ENCODE results near the gene TBC1D19. TPM values are rescaled to one million over a fixed set of nuclear protein-coding genes. Genes with fewer than 3 reads are reported as not detected.

Gene TBC1D19
- total and polyA plus RNA-seq, 9 of the 15 experiments (the other 6 are each of a cell fraction or from before 2014, with no cell fraction given): 0.73 to 5.6 (median 3.7) TPM

- peak overlapping the region; percentile 54 for H3K27ac ChIP-seq (ENCODE audit: extremely low read depth, low read depth, low read length)
- peak; percentile 96 for ATAC-seq
- ChIA-PET CTCF (ENCODE audit: low intra/inter-chr PET ratio) (no interaction called here), POLR2A (interaction anchor here (0.6 to 1.1 kb wide), 2 partner anchors 11 to 464 kb away, joined by 3 read pairs; no protein-coding TSS in a partner anchor)
- in situ Hi-C loops (cut with MboI) (no loop called here), intact Hi-C loops (cut with micrococcal nuclease) (no loop called here)
- H3K9me1 ChIP-seq (ENCODE audit: control insufficient read depth, insufficient read depth, low read length): no peaks in the 10 kb centered on the region
- 0% methylated on average over 3 of the region's 3 CpGs for WGBS (ENCODE audit: insufficient coverage, low coverage, missing lambda C conversion rate)
- FAIRE-seq: peak; percentile 97
- no peaks in the 10 kb centered on the region for H3K9me3 ChIP-seq (replicated peaks; ENCODE audit: control insufficient read depth, insufficient read depth, low read depth, low read length)
- no peaks in the 10 kb centered on the region for H4K20me1 ChIP-seq (replicated peaks; ENCODE audit: control insufficient read depth, insufficient read depth, low read length)
- H3K79me2 ChIP-seq (ENCODE audit: control insufficient read depth, insufficient read depth, low read length): no peaks in the 10 kb centered on the region
- no peaks in the 10 kb centered on the region for H3K36me3 ChIP-seq (ENCODE audit: control insufficient read depth, insufficient read depth, low read length)
- no TSS peak for BruUV-seq (replicated peaks)
- H3K9ac ChIP-seq (ENCODE audit: insufficient read depth in 1 of 2, low read depth in 2 of 2, low read length in 2 of 2): peak overlapping the region in 1 of 2 experiments; percentile 19; a peak in 2 of 4 replicates
- H3K4me1 ChIP-seq (replicated peaks in 1 of 2; ENCODE audit: control insufficient read depth in 2 of 2, insufficient read depth in 2 of 2, low read length in 2 of 2): peaks cover 3 to 38% of the 10 kb centered on the region in 2 experiments; a peak in 4 of 5 replicates
- H3K27me3 ChIP-seq (ENCODE audit: control insufficient read depth in 2 of 2, insufficient read depth in 2 of 2, low read length in 2 of 2): no peaks in the 10 kb centered on the region
- peak overlapping the region; percentile 56; the same call in 1 of the 2 replicates for H2AFZ ChIP-seq (ENCODE audit: low read depth, low read length)
- peak; percentile 61 to 94 (median 80) for DNase-seq (ENCODE audit: extremely low read depth in 1 of 4, low spot score in 3 of 4)
- H3K4me3 ChIP-seq: no peak overlapping the region
- peak overlapping the region; percentile 7; the same call in 1 of the 2 replicates for H3K4me2 ChIP-seq (ENCODE audit: insufficient read depth, low read length)
- no peak for TF ChIP-seq RFX7 (CRISPR knock-in tag; IDR thresholded peaks at IDR 0.05)
- TF ChIP-seq, protein P1, sequence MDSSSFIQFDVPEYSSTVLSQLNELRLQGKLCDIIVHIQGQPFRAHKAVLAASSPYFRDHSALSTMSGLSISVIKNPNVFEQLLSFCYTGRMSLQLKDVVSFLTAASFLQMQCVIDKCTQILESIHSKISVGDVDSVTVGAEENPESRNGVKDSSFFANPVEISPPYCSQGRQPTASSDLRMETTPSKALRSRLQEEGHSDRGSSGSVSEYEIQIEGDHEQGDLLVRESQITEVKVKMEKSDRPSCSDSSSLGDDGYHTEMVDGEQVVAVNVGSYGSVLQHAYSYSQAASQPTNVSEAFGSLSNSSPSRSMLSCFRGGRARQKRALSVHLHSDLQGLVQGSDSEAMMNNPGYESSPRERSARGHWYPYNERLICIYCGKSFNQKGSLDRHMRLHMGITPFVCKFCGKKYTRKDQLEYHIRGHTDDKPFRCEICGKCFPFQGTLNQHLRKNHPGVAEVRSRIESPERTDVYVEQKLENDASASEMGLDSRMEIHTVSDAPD (CRISPR knock-in tag; IDR thresholded peaks at IDR 0.05): no peak
- TF ChIP-seq MCM7 (IDR thresholded peaks at IDR 0.05): no peak
- TF ChIP-seq, protein P2, sequence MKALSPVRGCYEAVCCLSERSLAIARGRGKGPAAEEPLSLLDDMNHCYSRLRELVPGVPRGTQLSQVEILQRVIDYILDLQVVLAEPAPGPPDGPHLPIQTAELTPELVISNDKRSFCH (CRISPR knock-in tag; IDR thresholded peaks at IDR 0.05): no peak
- TF ChIP-seq, protein P2 (tag; IDR thresholded peaks at IDR 0.05): peak; percentile 70; the same call in 1 of the 2 replicates
- no peak for TF ChIP-seq ZNF165 (CRISPR knock-in tag; IDR thresholded peaks at IDR 0.05; ENCODE audit: borderline replicate concordance)
- TF ChIP-seq, protein P3, sequence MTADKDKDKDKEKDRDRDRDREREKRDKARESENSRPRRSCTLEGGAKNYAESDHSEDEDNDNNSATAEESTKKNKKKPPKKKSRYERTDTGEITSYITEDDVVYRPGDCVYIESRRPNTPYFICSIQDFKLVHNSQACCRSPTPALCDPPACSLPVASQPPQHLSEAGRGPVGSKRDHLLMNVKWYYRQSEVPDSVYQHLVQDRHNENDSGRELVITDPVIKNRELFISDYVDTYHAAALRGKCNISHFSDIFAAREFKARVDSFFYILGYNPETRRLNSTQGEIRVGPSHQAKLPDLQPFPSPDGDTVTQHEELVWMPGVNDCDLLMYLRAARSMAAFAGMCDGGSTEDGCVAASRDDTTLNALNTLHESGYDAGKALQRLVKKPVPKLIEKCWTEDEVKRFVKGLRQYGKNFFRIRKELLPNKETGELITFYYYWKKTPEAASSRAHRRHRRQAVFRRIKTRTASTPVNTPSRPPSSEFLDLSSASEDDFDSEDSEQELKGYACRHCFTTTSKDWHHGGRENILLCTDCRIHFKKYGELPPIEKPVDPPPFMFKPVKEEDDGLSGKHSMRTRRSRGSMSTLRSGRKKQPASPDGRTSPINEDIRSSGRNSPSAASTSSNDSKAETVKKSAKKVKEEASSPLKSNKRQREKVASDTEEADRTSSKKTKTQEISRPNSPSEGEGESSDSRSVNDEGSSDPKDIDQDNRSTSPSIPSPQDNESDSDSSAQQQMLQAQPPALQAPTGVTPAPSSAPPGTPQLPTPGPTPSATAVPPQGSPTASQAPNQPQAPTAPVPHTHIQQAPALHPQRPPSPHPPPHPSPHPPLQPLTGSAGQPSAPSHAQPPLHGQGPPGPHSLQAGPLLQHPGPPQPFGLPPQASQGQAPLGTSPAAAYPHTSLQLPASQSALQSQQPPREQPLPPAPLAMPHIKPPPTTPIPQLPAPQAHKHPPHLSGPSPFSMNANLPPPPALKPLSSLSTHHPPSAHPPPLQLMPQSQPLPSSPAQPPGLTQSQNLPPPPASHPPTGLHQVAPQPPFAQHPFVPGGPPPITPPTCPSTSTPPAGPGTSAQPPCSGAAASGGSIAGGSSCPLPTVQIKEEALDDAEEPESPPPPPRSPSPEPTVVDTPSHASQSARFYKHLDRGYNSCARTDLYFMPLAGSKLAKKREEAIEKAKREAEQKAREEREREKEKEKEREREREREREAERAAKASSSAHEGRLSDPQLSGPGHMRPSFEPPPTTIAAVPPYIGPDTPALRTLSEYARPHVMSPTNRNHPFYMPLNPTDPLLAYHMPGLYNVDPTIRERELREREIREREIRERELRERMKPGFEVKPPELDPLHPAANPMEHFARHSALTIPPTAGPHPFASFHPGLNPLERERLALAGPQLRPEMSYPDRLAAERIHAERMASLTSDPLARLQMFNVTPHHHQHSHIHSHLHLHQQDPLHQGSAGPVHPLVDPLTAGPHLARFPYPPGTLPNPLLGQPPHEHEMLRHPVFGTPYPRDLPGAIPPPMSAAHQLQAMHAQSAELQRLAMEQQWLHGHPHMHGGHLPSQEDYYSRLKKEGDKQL (CRISPR knock-in tag; IDR thresholded peaks at IDR 0.05; ENCODE audit: borderline replicate concordance): no peak
- peak; percentile 91 for TF ChIP-seq PML (IDR thresholded peaks at IDR 0.05; ENCODE audit: low read length)
- TF ChIP-seq CCNT2 (IDR thresholded peaks at IDR 0.05; ENCODE audit: borderline replicate concordance, extremely low read depth, insufficient read length, low read depth, low read length): peak; percentile 65
- TF ChIP-seq THRA (IDR thresholded peaks at IDR 0.05): no peak
- TF ChIP-seq ZNF717 (CRISPR knock-in tag; IDR thresholded peaks at IDR 0.05): no peak
These were observed 198.4 kb downstream of the TBC1D19 start for GRCh38 chr4:26782168-26782829.
